Hematopoietic multipotent progenitor cell treated with erythropoietin and hydrocortisone succinate and interleukin-3 and kit ligand, for 15 days (in vitro differentiated cells): ENCODE results near the gene KSR1.

Experiments
- DNase-seq: peaks from one replicate; pipeline ENCODE4 v3.0.0-alpha.2; 2015; ENCODE audit warnings: low spot score

Gene KSR1

DNA sequence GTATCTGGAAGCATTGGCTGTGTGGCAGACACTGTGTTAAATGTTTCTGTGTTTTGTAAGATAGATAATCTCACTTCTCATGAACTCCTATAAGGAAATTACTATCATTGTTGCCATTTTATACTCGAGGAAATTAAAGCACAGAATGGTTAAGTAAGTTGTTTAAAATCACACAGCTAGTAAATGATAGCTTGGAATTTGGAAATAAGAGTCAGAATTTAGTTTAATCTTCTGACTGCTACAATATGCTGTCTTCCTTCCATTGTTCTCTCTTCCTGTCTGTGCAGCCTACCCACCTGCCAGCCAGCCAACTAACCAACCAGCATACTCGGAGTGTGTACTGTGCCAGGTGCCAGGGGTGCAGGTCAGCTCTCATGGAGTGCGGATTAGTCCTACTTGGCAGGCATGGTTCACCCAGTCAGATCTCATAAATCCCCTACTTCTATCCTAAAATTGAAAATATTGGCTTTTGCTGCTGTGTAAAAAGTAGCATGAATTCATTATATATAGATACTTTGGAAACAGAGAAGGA, 94.8 kb downstream of the KSR1 start:
- no peak for DNase-seq

DNA sequence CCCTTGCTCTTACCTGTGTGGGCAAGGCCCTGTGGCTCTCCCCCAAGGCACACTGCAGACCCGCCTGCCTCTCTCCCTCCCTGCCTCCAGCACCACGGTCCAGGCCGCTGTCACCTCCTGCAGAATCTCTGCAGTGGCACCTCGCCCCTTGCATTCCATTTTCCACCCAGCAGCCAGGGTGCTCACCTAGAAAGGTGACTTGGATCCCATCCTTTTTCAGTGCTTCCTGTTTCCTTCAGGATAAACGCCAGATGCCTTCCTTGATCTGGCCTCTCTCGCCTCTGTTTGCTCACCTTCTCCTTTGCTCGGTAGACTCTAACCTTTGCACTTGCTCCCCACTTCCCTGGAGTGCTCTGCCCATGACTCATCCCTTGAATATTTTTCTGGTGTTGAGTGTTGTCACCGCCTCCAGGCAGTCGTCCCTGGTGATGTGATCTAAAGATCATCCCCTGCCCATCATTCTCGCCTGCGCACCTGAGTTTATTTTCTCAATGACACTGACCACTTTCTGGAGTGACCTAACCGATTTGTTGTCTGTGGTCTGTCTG, 95.5 kb downstream of the KSR1 start:
- no peak for DNase-seq

DNA sequence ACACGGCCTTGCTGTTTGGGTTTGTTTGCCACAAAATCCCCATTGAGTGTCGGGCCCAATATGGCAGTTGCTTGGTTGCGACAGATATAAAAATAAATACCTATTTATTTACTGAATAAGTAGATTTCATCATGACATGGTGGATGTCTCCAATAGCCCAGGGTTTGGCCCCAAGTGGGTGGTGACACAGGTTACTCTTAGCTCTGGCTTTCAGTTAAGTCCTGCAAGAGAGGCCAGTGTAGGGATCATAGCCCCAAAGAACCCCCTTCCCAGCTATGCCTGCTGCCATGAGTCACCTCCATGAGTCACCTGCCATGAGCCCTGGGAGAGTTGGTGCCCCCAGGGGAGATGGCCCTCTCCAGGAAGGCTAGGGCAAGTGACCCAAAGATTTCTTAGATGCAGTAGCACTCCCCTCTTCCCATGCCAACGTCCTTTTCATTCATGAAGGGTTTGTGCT, 96.1 kb downstream of the KSR1 start:
- DNase-seq, result no peak

DNA sequence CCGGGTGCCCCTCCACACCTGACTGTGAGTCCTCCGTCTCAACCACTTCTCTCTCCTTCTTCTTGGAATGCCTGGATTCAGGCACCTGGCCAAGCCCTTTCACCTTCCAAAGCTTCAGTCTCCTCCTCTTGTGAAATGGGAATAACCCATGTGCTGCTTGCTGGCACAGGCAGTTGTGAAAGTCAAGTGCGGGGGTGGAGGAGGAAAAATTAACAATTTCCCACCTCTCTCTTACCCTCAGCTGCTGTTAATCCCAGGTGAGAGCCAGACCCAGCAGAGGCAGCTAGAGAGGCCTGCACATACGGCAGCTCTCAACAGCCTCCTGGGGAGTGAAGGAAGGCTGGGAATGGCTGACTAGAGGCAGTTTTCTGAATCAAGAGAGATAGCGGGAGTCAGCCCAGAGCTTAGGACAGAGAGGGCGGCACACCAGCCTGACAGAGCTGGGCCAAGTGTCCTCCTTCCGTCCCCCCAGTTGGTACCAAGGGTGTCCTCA, 96.8 kb downstream of the KSR1 start:
- no peak for DNase-seq

DNA sequence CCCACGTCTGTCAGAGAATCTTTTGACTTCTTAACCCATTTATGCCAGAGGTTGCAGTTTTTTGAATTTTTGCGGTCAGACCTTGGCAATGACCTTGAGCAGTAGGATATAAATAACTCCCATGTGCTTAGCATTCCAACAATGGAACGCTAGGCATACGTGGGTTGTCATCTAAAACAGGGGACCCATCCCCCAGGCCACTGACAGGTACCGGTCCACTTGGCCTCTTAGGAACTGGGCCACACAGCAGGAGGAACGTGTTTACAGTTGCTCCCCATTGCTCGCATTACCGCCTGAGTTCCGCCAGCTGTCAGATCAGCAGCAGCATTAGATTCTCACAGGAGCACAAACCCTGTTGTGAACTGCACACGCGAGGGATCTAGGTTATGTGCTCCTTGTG, 97.9 kb downstream of the KSR1 start:
- no peak for DNase-seq

DNA sequence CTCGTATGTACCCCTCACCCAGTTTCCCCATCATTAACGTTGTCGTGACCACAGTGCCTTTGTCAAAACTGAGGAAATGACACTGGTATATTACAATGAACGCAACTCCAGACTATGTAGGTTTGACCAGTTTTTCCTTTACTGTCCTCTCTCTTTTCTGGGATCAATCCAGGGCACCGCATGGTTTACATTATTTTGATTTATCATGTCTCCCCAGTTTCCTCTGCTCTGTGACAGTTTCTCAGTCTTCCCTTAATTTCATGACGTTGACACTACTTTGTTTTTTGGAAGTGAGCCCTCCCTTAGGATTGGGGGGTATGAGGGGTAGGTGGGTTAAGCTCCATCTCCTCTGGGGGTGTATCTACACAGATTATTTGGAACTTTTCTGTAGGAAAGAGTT, 98.7 kb downstream of the KSR1 start:
- DNase-seq, result no peak

DNA sequence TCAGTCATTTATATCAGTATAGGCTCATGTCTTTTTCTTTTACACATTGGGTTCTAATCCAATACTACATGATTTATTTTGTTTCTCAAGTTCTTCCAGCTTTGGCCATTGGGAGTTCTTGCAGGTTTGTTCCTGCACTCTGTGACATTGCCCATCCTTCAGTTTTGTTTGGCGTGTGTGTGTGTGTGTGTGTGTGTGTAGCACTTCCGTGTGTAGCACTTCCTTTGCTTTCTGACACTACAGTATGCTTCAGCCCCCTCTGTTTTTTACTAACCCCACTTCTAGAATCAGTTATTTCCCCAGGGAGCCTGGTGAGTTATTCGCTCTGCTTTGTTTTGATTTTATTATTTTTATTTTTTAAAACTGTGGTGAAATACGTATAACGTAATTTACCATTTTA, 99.1 kb downstream of the KSR1 start:
- DNase-seq, result no peak

DNA sequence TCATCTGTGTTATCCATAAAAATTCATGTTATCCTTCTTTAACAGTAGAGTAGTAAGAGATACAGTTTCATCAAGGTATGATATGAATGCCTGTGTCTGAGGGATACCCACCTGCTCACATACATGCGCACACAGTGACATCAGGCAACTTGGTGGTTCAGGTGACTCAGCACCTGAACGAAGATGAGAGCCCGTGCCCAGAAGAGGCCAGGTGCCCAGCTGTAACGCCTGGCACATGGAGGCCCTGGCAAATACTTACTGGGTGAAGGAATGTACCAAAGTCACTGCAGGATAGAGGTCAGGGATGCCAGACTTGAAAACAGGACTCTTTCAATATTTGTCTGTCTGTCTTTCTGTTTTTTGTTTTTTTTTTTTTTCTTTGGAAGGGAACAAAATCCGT, 102.1 kb downstream of the KSR1 start:
- DNase-seq, result no peak

DNA sequence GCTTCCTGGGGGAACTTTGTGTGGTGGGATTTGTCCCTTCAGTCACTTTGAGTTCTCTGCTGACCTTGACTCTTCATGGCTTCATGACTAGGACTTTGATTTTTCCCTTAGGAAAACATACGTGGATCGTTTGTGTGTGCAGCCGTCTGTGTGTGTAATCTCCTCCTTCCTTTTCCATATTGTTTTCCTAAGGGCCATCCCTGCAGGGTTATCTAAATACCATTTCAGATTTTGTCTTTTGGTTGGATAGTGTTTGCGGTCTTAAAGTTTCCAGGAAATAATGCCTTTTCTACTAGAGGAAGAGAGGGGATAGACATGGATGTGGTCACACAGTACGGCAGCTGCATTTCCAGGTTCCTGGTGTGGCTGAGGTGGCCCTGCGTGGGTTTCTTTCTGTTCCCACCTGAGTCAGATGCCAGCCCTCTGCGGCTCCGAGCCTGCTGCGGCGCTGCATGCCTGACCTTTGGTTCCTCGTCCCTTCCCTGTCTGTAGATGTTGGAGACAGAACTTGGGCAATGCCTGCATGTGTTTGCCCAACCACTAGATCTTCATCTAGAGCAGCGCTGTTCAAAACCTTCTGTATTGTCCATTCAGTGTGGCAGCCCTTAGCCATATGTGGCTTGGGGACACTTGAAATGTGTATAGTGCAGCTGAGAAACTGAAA, 102.7 kb downstream of the KSR1 start:
- DNase-seq, result no peak

DNA sequence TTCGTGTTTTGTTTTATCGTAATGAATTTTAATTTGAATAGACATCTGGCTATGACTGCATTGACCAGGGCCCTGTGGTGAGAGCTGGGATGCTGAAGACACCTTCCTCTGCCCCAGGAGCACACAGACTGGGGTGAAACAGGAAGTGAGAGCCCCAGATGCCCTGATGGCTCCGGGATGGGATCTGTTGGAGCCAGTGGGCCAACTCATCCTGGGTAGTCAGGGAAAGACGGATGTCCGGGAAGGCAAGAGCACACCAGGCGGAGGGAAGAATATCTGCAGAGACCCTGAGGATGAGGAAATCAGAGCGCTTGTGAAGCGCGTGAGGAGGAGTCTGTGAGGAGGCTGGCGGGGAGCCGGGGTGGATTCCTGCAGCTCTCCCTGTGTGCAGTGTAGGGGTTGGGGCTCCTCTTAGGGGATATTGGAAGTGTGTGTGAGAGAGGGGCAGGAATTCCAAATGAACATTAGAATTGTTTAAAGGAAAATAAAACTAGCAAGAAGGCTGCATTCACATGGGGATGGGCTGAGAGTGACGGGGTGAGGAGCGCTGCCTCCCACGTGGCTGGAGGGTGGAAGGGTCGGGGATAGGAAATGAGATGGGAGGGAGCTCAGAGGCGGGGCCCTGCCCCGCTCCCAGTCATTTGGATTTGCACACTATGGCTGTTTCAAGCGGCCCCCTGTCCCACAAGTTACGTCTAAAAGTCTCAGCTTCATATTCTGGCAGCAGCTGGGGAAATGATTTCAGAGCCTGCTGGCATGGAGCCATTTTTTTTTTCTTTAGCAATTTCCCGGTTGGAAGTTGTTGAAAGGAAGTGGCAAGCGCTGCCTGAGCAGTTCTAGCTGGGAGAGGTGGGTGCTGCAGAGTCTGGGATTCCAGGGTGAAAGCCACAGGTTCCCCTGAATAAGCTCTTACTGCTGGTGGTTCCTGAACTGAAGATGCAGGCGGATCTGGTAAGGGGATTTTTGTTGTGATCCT, 103.5 kb downstream of the KSR1 start:
- DNase-seq, result no peak

DNA sequence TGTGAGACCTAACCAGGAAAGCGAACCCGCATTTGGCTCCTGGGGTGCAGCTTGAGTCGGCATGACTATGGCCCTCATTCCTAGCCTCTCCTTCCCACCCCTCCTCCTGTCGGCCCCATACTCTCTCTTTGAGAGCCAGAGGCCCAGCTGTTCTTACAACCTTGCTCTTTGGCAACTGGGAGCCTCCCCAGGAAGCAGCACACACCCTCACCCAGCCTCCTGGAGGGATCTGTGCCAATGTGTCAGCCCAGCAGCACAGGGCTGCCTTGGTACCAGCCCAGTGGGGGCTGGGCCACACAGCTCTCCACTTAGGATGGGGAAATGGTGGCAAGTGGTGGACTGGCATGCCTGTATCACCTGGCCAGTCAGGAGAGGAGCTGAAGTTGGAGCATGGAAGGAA, 104.4 kb downstream of the KSR1 start:
- no peak for DNase-seq

DNA sequence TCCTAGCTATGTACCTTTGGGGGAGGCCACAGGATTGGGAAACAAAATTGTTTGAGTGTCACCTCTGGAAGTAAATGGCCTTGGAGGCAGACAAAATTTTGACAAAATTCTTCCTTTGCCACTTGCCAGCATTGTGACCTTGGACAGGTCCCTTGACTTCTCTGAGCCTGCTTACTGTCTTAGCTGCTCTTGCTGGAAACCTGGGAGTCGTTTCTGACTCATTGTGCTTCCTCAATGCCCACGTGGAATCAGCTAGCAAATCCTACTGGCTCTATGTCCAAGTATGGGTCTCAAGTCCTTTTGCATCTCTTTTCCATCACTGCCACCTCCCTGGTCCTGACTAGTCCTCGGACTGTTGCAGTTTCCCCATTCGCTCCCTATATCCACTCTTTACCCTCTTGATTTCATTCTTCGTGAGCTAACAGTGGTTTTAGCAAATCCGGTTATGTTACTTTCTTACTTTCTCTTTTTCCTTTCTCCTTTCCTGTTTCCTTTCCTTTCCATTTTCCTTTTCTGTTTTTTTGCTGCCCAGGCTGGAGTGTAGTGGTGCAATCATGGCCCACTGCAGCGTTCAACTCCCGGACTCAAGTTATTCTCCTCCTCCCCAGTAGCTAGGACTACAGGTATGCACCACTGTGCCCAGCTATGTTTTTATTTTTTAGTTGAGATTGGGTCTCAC, 106.7 kb downstream of the KSR1 start:
- DNase-seq, result no peak

DNA sequence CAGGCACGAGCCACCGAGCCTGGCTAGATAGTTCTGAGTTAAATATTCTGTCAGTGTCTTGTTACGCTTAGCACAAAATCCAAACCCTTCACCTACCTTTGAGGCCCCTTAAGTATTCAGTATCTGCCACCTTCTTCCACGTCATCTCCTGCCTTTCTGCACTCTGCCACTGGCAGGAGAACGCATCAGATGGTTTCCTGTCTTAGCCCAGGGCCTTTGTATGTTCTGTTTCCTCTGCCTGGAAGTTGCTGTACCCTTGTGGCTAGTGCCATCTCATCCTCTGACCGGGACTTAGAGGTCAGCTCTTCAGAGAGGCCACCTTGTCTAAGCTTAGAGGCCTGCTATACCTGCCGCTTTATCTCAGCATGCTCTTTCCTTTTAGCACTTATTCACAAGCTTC, 107.3 kb downstream of the KSR1 start:
- no peak for DNase-seq

DNA sequence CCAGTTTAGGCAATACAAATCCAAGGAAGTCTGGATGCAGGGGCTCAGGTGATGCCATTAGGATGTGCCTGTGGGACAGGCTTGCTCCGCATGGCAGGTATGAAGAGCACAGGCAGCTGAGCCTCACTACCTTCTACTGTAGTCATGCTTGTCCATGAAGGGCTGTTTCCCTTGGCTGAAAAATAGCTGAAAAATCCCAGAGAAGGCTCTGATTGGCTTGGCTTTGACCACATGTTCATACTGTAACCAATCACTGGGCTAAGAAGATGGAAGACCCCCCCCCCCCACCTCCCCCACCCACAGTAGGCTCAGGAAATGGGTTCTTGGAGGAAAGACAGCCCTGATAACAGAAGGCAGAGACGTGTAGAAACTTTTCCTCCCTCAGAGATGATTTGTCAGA, 108.2 kb downstream of the KSR1 start:
- no peak for DNase-seq

DNA sequence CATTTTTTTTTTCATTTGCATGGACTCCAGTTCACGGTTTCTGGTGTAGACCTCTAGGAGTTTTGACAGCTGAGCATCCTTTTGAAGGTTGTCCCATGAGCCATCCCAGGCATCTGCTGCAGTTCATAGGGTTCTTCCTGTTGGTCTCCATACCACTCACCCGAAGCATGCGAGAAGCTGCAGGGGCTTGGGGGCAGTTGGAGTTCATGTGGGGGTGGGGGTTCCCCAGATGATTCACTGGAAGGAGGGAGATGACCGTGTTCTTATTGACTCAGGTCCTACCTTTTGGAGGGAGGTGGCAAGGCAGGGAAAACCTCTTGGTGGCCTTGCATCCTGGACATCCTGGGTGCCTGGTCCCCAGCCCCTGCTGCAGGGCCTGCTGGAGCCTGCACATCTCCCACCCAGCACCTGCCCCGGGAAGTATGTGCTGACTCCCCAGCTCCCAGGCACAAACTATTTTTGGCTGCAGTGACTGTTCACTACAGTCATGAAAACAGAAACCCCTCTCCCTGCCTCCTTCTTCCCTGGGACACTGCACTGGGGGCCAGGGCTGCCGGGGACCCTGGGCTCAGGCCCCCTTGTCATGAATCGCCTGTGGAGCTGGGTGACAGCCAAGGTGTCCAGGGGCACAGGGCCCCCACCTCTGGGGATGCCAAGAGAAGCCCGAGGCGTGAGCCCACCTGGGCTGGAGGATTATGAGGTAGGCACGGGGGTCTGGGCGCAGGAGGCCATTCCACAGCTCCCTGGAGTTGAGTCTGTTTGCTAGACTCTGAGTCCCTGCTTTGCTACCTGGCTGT, 109.8 kb downstream of the KSR1 start:
- DNase-seq, result no peak

DNA sequence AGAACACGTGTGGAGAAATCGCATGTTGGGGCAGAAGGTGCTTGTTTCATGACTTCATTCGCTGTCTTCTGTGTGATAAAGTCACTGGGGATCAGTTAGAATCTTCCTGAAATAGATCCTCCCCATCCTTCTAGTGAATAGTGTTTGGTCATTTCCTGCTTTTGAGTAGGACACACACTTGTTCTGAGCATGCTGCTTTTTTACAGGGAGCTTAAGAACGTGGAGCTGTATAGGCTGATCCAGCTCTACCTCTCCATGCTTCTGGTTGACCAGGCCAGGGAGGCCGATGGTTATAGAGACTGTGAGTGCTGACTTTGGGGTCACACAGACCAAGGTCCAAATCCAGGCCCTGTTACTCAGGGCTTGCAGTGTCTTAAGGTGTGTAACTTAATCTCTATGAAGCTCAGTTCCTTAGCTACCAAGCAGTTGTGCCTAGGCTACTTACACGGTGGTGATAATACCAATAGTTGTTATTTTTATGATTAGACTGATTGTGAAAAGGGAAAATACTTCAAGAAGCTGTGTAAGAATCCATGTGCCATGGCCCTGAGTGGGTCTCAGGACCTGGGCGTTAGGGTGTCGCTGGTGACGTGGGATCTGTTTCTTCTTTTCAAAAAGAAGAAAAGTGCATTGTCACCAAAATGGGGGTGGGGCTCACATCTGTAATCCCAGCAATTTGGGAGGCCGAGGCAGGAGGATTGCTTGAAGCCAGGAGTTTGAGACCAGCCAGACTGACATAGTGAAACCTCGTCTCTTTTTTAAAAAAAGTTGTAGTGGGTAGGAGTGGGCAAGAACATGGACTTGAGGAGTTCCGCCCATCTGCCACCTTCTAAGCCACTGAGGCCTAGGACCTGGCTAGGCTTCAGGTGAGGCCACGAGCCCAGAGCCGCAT, 110.7 kb downstream of the KSR1 start:
- no peak for DNase-seq

DNA sequence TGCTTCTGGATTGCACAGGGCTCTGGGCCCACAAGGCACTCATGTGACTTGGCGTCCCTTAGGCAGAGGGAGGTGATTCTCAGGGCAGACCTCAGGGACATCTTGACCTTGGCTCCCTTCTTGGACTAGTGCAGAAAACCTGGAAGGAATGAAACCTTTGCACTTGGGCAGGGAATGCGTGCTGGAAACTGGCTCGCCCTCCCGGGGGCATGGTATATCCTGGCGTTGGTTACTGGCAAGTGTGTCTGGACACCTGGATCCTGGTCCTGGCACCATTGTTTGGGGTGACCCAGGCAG, 111.3 kb downstream of the KSR1 start:
- DNase-seq, result no peak

DNA sequence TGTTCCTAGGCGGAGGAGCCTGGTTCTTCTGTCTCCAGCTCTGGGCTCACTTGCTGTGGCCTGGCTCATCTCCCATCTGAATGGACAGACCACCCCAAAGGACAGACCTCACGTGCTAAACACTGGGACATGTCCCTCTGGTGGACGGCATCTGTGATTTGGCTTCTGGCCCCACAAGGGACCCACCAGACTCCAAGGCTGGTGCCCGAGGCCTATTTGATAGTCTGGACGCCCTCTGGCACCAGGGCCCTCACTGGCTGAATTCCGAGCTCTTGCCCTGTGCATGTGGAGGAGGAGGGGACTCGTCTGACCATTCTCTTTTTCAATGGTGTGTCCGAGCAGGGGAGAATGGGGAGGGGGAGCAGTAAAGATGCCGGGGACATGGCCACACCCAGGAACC, 112.0 kb downstream of the KSR1 start:
- no peak for DNase-seq

DNA sequence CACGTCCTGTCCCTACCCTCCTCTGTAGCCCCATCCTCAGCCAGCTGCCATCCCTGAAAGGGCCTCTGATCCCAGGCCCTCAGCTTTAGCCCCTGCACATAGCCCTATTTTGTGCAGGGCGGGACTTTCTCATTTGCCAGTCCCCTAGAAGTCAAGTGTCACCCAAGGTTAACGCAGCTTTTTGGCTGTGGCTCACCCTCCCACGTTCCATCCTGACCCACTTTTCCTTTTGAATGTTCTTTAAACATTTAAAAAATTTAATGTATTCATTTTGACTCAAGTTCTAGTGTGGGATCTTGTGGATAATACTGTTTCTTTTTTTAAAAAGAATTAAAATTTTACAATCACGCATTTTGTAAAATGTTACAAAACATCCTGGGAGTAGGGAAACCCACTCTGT, 112.6 kb downstream of the KSR1 start:
- DNase-seq, result no peak

DNA sequence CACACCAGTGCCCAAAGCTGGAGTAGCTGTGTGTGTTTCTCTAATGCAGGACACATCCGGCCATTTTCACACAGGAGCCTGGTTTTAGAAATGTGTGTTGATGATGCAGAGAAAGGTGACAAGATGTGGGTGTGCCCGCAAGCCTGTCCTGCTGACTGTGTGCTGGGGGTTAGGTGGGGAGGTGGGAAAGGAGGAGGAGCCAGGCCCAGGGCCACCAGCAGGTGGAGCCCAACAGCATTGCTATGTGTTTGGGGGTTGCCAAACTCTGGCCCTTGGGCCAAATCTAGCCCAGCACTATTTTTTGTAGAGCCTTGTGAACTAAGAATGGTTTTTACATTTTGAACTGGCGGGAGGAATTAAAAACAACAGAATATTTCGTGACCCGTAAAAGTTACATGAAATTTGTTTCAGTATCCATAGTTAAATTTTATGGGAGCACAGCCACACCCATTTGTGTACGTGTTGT, 113.0 kb downstream of the KSR1 start:
- DNase-seq, result peak; percentile 83
